ENCODE data around the gene DMPK.

DNA sequence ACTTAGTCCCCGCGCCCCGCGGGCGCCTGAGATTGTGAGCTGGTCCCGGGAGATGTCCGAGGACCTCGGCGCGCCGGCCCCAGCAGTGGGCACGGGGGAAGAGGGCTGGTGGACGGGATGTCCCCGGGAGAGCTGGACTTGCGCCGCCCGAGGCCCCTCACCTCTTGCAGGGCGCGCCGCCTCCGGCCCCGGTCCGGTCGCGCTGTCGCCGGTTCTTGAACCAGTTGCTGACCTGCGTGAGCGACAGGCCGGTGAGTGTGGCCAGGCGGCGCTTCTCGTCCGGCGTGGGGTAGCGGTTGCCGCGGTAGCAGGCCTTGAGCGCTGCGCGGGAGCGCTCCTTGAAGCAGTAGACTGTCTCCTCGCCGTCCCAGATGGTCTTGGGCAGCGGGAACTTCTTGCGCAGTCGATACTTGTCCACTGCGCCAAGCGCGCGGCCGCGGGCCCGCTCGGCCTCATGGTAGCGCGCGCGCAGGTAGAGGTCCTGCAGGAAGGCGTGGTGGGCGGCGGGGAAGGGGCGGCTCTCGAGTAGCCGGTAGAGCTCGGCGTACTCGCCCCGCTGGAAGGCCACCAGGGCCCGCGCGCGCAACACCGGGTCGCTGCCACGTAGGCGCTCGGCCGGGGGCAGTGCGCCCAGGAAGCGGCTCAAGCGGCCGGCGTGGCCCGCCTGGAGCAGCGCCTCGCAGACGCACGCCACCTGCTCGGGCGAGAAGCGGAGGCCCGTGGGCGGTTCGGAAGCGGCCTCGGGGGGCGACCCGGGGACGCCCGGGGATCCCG lies 14.2 kb downstream of the DMPK start:
- TF ChIP-seq CTCF (IDR thresholded peaks at IDR 0.05): no peak
- TF ChIP-seq ZFX (IDR thresholded peaks at IDR 0.05; ENCODE audit: borderline replicate concordance): no peak
